ENCODE measurements around the gene RIBC1.

- TF ChIP-seq CTCF (IDR thresholded peaks at IDR 0.05) (peak; percentile 48 to 90 (median 76)), POLR2A (IDR thresholded peaks at IDR 0.05) (no peak)
Observed at GRCh38 chrX:53435997-53436396, 13.3 kb downstream of the RIBC1 start.

Data from esophagus squamous epithelium (tissue), 4 donors.